Stomach (tissue), 9 donors: ENCODE measurements around the gene SLIT1. TPM values are rescaled to one million over a fixed set of nuclear protein-coding genes. Genes with fewer than 3 reads are reported as not detected.

ENCODE experiments used
- DNase-seq, 2 donors: peaks; one replicate each; pipeline versions ENCODE4 v3.0.0 to v3.0.0-alpha.2; 2013 to 2019
- H3K27ac ChIP-seq, 5 donors: fragments of 200-600 bp in 4 of 5; sonication (generic) in 4 of 5; one replicate each; pipeline ENCODE4 v1.5.1; 2013 to 2019; ENCODE audit warnings: mild to moderate bottlenecking in 1 of 5, moderate library complexity in 1 of 5
- H3K27me3 ChIP-seq, 3 donors: fragments of 200-600 bp; sonication (generic); one replicate each; pipeline ENCODE4 v1.5.1; 2017 to 2019; ENCODE audit warnings: mixed run types in 1 of 3
- H3K36me3 ChIP-seq, 4 donors: fragments of 200-600 bp; sonication (generic); 1 replicate in 3 of 4; 2 replicates in 1 of 4; pipeline ENCODE4 v1.5.1; 2016 to 2019
- H3K4me1 ChIP-seq, 4 donors: fragments of 200-600 bp; sonication (generic); one replicate each; pipeline ENCODE4 v1.5.1; 2016 to 2019
- H3K4me3 ChIP-seq, 4 donors: fragments of 200-600 bp; sonication (generic) in 3 of 4; one replicate each; pipeline ENCODE4 v1.5.1; 2016 to 2019; ENCODE audit warnings: mild to moderate bottlenecking in 1 of 4
- H3K9me3 ChIP-seq, 4 donors: fragments of 200-600 bp; sonication (generic); one replicate each; pipeline ENCODE4 v1.5.1; 2016 to 2019
- CTCF ChIP-seq, 7 experiments: fragments of 450-650 bp in 4 of 7; fragments of 200-600 bp in 3 of 7; sonication (generic) in 3 of 7; IDR thresholded peaks; one replicate each; pipeline ENCODE4 v1.5.1; 2016 to 2019; ENCODE audit warnings: antibody characterized with exemption in 7 of 7, control low read depth in 2 of 7, mild to moderate bottlenecking in 1 of 7
- EP300 ChIP-seq: sonication (generic); formaldehyde crosslinking; IDR thresholded peaks from one replicate; pipeline ENCODE4 v1.6.1; 2017; ENCODE audit warnings: antibody characterized with exemption
- POLR2A ChIP-seq, 4 donors: fragments of 450-650 bp; IDR thresholded peaks; one replicate each; pipeline ENCODE4 v1.6.1; 2016; ENCODE audit warnings: antibody characterized with exemption in 4 of 4, control low read depth in 2 of 4, mild to moderate bottlenecking in 1 of 4, moderate library complexity in 1 of 4
- POLR2AphosphoS5 ChIP-seq, 3 donors: sonication (generic); formaldehyde crosslinking; IDR thresholded peaks; one replicate each; pipeline ENCODE4 v1.6.1; 2016; ENCODE audit warnings: antibody characterized with exemption in 3 of 3
- WGBS, 5 donors: extraction: QIAGEN DNeasy Blood & Tissue Kit in 3 of 5; methylation state at CpG; one replicate each; pipeline versions ENCODE4 v1.1.5 to v1.1.7; 2013 to 2018; 5-methylcytosine and 5-hydroxymethylcytosine counted together
- intact Hi-C: fragments of 100-400 bp; cut with DNase I; formaldehyde crosslinking; loops from one replicate; pipeline ENCODE4 v1.15.1; 2023; ENCODE audit warnings: low total_unique reads
- polyA plus RNA-seq, 3 donors: library from polyadenylated mRNA; stranded (reverse); fragments of 200-250 nt; gene quantifications; one replicate each; pipeline ENCODE4 v1.2.3, GENCODE V29; 2013
- total RNA-seq, 5 donors: library from RNA; depleted of rRNA; stranded (reverse); fragments of >200 nt; gene quantifications; one replicate each; pipeline versions ENCODE4 v1.1.0 to v1.2.3, GENCODE V29; 2014 to 2016
- donor health status: healthy with polysubstance abuse.
- donor health status: Bipolar disorder and iron deficiency.
- donor health status: healthy.

Gene SLIT1
- total and polyA plus RNA-seq, 8 donors, result under 0.01 to 6.1 (median 0.44) TPM

GRCh38 chr10:97078938-97079445, 106.8 kb downstream of the SLIT1 start:
- H3K27ac ChIP-seq, result no peak overlapping the region
- DNase-seq, result no peak
- WGBS, 5 donors, result 67 to 74% (median 73%) methylated on average over 2 of the region's 2 CpGs
- H3K4me3 ChIP-seq, result no peak overlapping the region
- peaks cover 0 to 79% (median 21%) of the 10 kb centered on the region in 3 donors for H3K27me3 ChIP-seq
- H3K4me1 ChIP-seq, result no peaks in the 10 kb centered on the region
- H3K36me3 ChIP-seq, result no peaks in the 10 kb centered on the region
- intact Hi-C loops, result no loop called here
- no peak for TF ChIP-seq EP300
- TF ChIP-seq POLR2A (IDR thresholded peaks at IDR 0.05), result no peak
- TF ChIP-seq POLR2AphosphoS5 (IDR thresholded peaks at IDR 0.05), result no peak
- no peak for TF ChIP-seq CTCF (IDR thresholded peaks at IDR 0.05)
- no peaks in the 10 kb centered on the region for H3K9me3 ChIP-seq

- Histone ChIP-seq H3K4me1 (no peaks in the 10 kb centered on the region), H3K36me3 (no peaks in the 10 kb centered on the region), H3K9me3 (no peaks in the 10 kb centered on the region), H3K27me3 (peaks cover 0 to 78% (median 21%) of the 10 kb centered on the region in 3 donors), H3K27ac (no peak overlapping the region), H3K4me3 (no peak overlapping the region)
- 55 to 70% (median 62%) methylated on average over 10 to 14 of the region's 14 CpGs for WGBS, 5 donors
- intact Hi-C loops, result no loop called here
- no peak for DNase-seq
- TF ChIP-seq CTCF (IDR thresholded peaks at IDR 0.05), result no peak
- TF ChIP-seq POLR2A (IDR thresholded peaks at IDR 0.05), result no peak
- TF ChIP-seq POLR2AphosphoS5 (IDR thresholded peaks at IDR 0.05), result no peak
Measured at GRCh38 chr10:97078261-97078937, 107.4 kb downstream of the SLIT1 start.

DNA sequence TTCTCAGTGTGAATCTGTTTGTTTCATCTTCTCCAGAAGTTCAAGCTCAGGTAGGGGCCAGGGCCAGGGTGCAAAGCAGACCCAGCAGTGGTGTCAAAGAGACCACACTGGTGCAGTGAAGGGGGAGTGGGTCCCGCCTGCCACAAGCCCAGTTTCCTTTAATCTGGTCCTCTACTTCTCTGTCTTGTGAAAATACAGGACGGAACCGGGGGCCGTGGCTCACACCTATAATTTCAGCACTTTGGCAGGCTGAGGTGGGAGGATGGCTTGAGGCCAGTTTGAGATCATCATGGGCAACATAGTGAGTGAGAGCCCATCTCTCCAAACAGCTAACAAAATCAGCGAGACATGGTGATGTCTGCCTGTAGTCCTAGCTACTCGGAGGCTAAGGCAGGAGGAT, 109.0 kb downstream of the SLIT1 start:
- Histone ChIP-seq H3K9me3 (no peaks in the 10 kb centered on the region), H3K36me3 (no peaks in the 10 kb centered on the region), H3K27me3 (peaks cover 0 to 78% (median 19%) of the 10 kb centered on the region in 3 donors), H3K4me3 (no peak overlapping the region), H3K4me1 (no peaks in the 10 kb centered on the region), H3K27ac (no peak overlapping the region)
- WGBS, 5 donors, result 61 to 86% (median 68%) methylated on average over 6 of the region's 6 CpGs
- DNase-seq, result no peak
- TF ChIP-seq EP300 (no peak), POLR2AphosphoS5 (IDR thresholded peaks at IDR 0.05) (no peak), POLR2A (IDR thresholded peaks at IDR 0.05) (no peak), CTCF (IDR thresholded peaks at IDR 0.05) (no peak)
- intact Hi-C loops, result no loop called here

DNA sequence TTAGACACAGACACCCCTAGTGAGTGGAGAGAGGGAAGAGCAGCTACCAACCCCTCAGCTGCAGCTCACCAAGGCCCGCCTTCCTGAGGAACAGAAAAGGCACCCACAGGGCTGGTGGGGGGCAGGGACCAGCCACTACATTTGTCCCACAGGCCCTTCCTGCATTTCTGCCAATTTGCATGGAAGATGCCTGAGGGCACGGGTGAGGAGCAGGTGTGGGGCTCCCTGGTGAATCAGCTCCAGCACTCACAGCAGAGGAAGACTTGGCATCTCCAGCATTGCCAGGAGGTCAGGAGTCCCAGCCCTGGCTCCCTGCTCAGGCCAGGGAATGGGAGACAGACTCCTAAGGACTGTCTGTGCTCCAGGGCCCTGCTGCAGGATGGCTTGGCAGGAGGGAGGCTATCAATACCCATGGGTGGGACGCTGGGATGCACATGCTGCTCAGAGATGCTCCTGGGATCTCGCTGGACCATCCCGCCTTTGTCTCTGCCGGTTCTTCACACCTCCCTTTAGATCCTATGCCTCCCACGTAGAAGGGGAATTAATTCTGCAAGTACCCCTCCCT, 109.7 kb downstream of the SLIT1 start:
- no peak for TF ChIP-seq POLR2A (IDR thresholded peaks at IDR 0.05)
- TF ChIP-seq CTCF (IDR thresholded peaks at IDR 0.05), result no peak
- TF ChIP-seq EP300, result no peak
- TF ChIP-seq POLR2AphosphoS5 (IDR thresholded peaks at IDR 0.05), result no peak
- no peaks in the 10 kb centered on the region for H3K4me1 ChIP-seq
- intact Hi-C loops, result no loop called here
- H3K27ac ChIP-seq, result no peak overlapping the region
- H3K9me3 ChIP-seq, result no peaks in the 10 kb centered on the region
- H3K4me3 ChIP-seq, result no peak overlapping the region
- no peak for DNase-seq
- H3K36me3 ChIP-seq, result no peaks in the 10 kb centered on the region
- peaks cover 0 to 78% (median 15%) of the 10 kb centered on the region in 3 donors for H3K27me3 ChIP-seq
- 61 to 76% (median 65%) methylated on average over 6 to 7 of the region's 7 CpGs for WGBS, 5 donors
